SK-N-SH treated with all-trans-retinoic acid at 6 μM for 48 hours (cell line): ENCODE measurements around the gene GSKIP.

Experiments
- ATAC-seq: fragments of 200-7000 bp; cut with Tn5 transposase; 3 replicates; pipeline ENCODE4 v1.9.1; 2020; ENCODE audit warnings: mild to moderate bottlenecking, moderate library complexity
- ARNTL ChIP-seq: fragments of 450-650 bp; formaldehyde crosslinking; IDR thresholded peaks from 2 replicates; pipeline ENCODE4 v1.5.0; 2020; ENCODE audit warnings: low read depth, mild to moderate bottlenecking, moderate library complexity, borderline replicate concordance
- CREB5 ChIP-seq: fragments of 250-450 bp; sonication (Bioruptor Pico); IDR thresholded peaks from 2 replicates; pipeline ENCODE4 v1.5.1; 2020; ENCODE audit warnings: low read depth, mild to moderate bottlenecking, moderate library complexity
- CSDC2 ChIP-seq: fragments of 250-450 bp; sonication (Bioruptor Pico); IDR thresholded peaks from 2 replicates; pipeline ENCODE4 v1.5.0; 2020; ENCODE audit warnings: mild to moderate bottlenecking, moderate library complexity
- ESRRG ChIP-seq: fragments of 250-450 bp; sonication (Bioruptor Pico); IDR thresholded peaks from 2 replicates; pipeline ENCODE4 v1.6.1; 2021; ENCODE audit warnings: mild to moderate bottlenecking
- GLIS3 ChIP-seq: fragments of 250-450 bp; sonication (Bioruptor Pico); IDR thresholded peaks from 2 replicates; pipeline ENCODE4 v1.5.0; 2020; ENCODE audit warnings: mild to moderate bottlenecking, moderate library complexity
- ISL1 ChIP-seq: fragments of 250-450 bp; sonication (Bioruptor Pico); IDR thresholded peaks from 2 replicates; pipeline ENCODE4 v2.1.2; 2022; ENCODE audit warnings: mild to moderate bottlenecking, moderate library complexity
- OSR1 ChIP-seq: fragments of 250-450 bp; sonication (Bioruptor Pico); IDR thresholded peaks from 2 replicates; pipeline ENCODE4 v1.8.0; 2022; ENCODE audit warnings: moderate library complexity, mild to moderate bottlenecking, inconsistent platforms
- PATZ1 ChIP-seq: fragments of 250-450 bp; sonication (Bioruptor Pico); IDR thresholded peaks from 2 replicates; pipeline ENCODE4 v1.8.0; 2020; ENCODE audit warnings: mild to moderate bottlenecking, moderate library complexity, borderline replicate concordance
- POU6F1 ChIP-seq: fragments of 250-450 bp; sonication (Bioruptor Pico); IDR thresholded peaks from 2 replicates; pipeline ENCODE4 v1.8.0; 2021; ENCODE audit warnings: low read depth, mild to moderate bottlenecking, moderate library complexity, borderline replicate concordance
- RARB ChIP-seq: fragments of 250-450 bp; sonication (Bioruptor Pico); IDR thresholded peaks from 2 replicates; pipeline ENCODE4 v1.8.0; 2021; ENCODE audit warnings: mild to moderate bottlenecking, moderate library complexity
- SNAI2 ChIP-seq: fragments of 250-450 bp; sonication (Bioruptor Pico); IDR thresholded peaks from 2 replicates; pipeline ENCODE4 v1.5.0; 2020; ENCODE audit warnings: mild to moderate bottlenecking, moderate library complexity
- TCF4 ChIP-seq: fragments of 250-450 bp; sonication (Bioruptor Pico); IDR thresholded peaks from 2 replicates; pipeline ENCODE4 v1.8.0; 2021; ENCODE audit warnings: mild to moderate bottlenecking, moderate library complexity, borderline replicate concordance
- TOX ChIP-seq: fragments of 250-450 bp; sonication (Bioruptor Pico); IDR thresholded peaks from 2 replicates; pipeline ENCODE4 v1.8.0; 2021; ENCODE audit warnings: mild to moderate bottlenecking, moderate library complexity, borderline replicate concordance
- TSHZ2 ChIP-seq: fragments of 250-450 bp; sonication (Bioruptor Pico); IDR thresholded peaks from 2 replicates; pipeline ENCODE4 v1.5.0; 2020; ENCODE audit warnings: mild to moderate bottlenecking, moderate library complexity
- ZC3H10 ChIP-seq: fragments of 250-450 bp; sonication (Bioruptor Pico); IDR thresholded peaks from 2 replicates; pipeline ENCODE4 v1.5.1; 2021; ENCODE audit warnings: mild to moderate bottlenecking, moderate library complexity
- ZFP3 ChIP-seq: fragments of 250-450 bp; sonication (Bioruptor Pico); IDR thresholded peaks from 2 replicates; pipeline ENCODE4 v1.5.0; 2020; ENCODE audit warnings: mild to moderate bottlenecking, moderate library complexity
- ZNF565 ChIP-seq: fragments of 450-650 bp; formaldehyde crosslinking; conservative IDR thresholded peaks from 2 replicates; pipeline ENCODE4 v1.5.0; 2020; ENCODE audit warnings: low read depth, mild to moderate bottlenecking, moderate library complexity
- ZNF70 ChIP-seq: fragments of 450-650 bp; formaldehyde crosslinking; IDR thresholded peaks from 2 replicates; pipeline ENCODE4 v1.5.0; 2020; ENCODE audit warnings: mild to moderate bottlenecking, moderate library complexity
- ZNF8 ChIP-seq: fragments of 450-650 bp; formaldehyde crosslinking; IDR thresholded peaks from 2 replicates; pipeline ENCODE4 v1.5.0; 2020; ENCODE audit warnings: mild to moderate bottlenecking, moderate library complexity

GSKIP gene

GRCh38 chr14:96383445-96383844 lies 20.1 kb downstream of the GSKIP start:
- no peak for ATAC-seq
- TF ChIP-seq ARNTL (no peak), TOX (CRISPR knock-in tag) (no peak), GLIS3 (CRISPR knock-in tag) (no peak), OSR1 (CRISPR knock-in tag) (no peak), RARB (CRISPR knock-in tag) (no peak), TCF4 (CRISPR knock-in tag) (no peak), ZNF8 (CRISPR knock-in tag) (no peak), CSDC2 (CRISPR knock-in tag) (no peak), ISL1 (CRISPR knock-in tag) (no peak), SNAI2 (CRISPR knock-in tag) (no peak), ZNF70 (no peak), POU6F1 (CRISPR knock-in tag) (no peak), ZC3H10 (CRISPR knock-in tag) (no peak), TSHZ2 (CRISPR knock-in tag) (no peak)

- no peak for ATAC-seq
- no peak for TF ChIP-seq TOX (CRISPR knock-in tag)
- TF ChIP-seq ESRRG (CRISPR knock-in tag) = no peak
- no peak for TF ChIP-seq PATZ1 (CRISPR knock-in tag)
- TF ChIP-seq TSHZ2 (CRISPR knock-in tag) = no peak
- no peak for TF ChIP-seq CREB5 (CRISPR knock-in tag)
- TF ChIP-seq CSDC2 (CRISPR knock-in tag) = no peak
- TF ChIP-seq GLIS3 (CRISPR knock-in tag) = no peak
- TF ChIP-seq ZFP3 = no peak
- TF ChIP-seq ZC3H10 (CRISPR knock-in tag) = no peak
- no peak for TF ChIP-seq OSR1 (CRISPR knock-in tag)
- no peak for TF ChIP-seq ZNF70
- TF ChIP-seq POU6F1 (CRISPR knock-in tag) = no peak
- TF ChIP-seq ZNF565 (CRISPR knock-in tag) = no peak
Observed at GRCh38 chr14:96384053-96384452, 20.7 kb downstream of the GSKIP start.
